ENCODE data around the gene WDR1.

GRCh38 chr4:10032625-10033024, 84.0 kb downstream of the WDR1 start:
- TF ChIP-seq POLR2AphosphoS5 (IDR thresholded peaks at IDR 0.05): no peak
- TF ChIP-seq CTCF (IDR thresholded peaks at IDR 0.05): no peak
- TF ChIP-seq POLR2A (IDR thresholded peaks at IDR 0.05): no peak

All from transverse colon (tissue), 4 donors.